ENCODE results near the gene PNPLA3.

GRCh38 chr22:43969989-43970755 is 46.6 kb downstream of the PNPLA3 start:
- TF ChIP-seq, protein P1, sequence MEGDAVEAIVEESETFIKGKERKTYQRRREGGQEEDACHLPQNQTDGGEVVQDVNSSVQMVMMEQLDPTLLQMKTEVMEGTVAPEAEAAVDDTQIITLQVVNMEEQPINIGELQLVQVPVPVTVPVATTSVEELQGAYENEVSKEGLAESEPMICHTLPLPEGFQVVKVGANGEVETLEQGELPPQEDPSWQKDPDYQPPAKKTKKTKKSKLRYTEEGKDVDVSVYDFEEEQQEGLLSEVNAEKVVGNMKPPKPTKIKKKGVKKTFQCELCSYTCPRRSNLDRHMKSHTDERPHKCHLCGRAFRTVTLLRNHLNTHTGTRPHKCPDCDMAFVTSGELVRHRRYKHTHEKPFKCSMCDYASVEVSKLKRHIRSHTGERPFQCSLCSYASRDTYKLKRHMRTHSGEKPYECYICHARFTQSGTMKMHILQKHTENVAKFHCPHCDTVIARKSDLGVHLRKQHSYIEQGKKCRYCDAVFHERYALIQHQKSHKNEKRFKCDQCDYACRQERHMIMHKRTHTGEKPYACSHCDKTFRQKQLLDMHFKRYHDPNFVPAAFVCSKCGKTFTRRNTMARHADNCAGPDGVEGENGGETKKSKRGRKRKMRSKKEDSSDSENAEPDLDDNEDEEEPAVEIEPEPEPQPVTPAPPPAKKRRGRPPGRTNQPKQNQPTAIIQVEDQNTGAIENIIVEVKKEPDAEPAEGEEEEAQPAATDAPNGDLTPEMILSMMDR (IDR thresholded peaks at IDR 0.05), result no peak
- no peak for TF ChIP-seq POLR2A (IDR thresholded peaks at IDR 0.05)
